Neural progenitor cell (in vitro differentiated cells): Measurements from ENCODE around the gene HS3ST5.

Source experiments
- CTCF ChIP-seq: fragments of 200-600 bp; sonication (generic); IDR thresholded peaks from 2 replicates; pipeline ENCODE4 v1.5.1; 2017; ENCODE audit warnings: antibody characterized with exemption, mild to moderate bottlenecking
- EZH2 ChIP-seq: fragments of 200-600 bp; sonication (generic); IDR thresholded peaks from 2 replicates; pipeline ENCODE4 v1.6.1; 2017; ENCODE audit warnings: antibody characterized with exemption, mild to moderate bottlenecking, moderate library complexity

- TF ChIP-seq CTCF (no peak), EZH2 (no peak)
These were observed 53.9 kb downstream of the HS3ST5 start for GRCh38 chr6:114288701-114289495.
